Activated T-helper 1 cell treated with anti-CD3 and anti-CD28 coated beads, Interleukin-2, amount 50 U/mL, for 16 hours (primary cell): ENCODE measurements around the gene URB1.
"Not testable (repeated sequence)": the region's sequence is repeated elsewhere in the genome, so short reads cannot be mapped to it uniquely, and the experiment has no call there.

ENCODE experiments used
- DNase-seq, 2 donors: peaks; one replicate each; pipeline ENCODE4 v3.0.0-alpha.2; 2020; ENCODE audit warnings: low read depth in 1 of 2, low spot score in 1 of 2

URB1 gene

GRCh38 chr21:32322676-32323075, 70.1 kb downstream of the URB1 start:
- DNase-seq, result no peak

- no peak for DNase-seq
Observed at GRCh38 chr21:32322103-32322502, 70.7 kb downstream of the URB1 start.

GRCh38 chr21:32321480-32321879, 71.3 kb downstream of the URB1 start:
- no peak for DNase-seq

- DNase-seq, result no peak
Observed at GRCh38 chr21:32320726-32321125, 72.1 kb downstream of the URB1 start.

- no peak for DNase-seq
Observed at GRCh38 chr21:32320059-32320458, 72.8 kb downstream of the URB1 start.

- no peak for DNase-seq
Observed at GRCh38 chr21:32319012-32319411, 73.8 kb downstream of the URB1 start.

GRCh38 chr21:32317726-32318125, 75.1 kb downstream of the URB1 start:
- DNase-seq, result no peak

GRCh38 chr21:32316361-32317215, 76.2 kb downstream of the URB1 start:
- no peak for DNase-seq

- no peak for DNase-seq
Observed at GRCh38 chr21:32315511-32316281, 77.1 kb downstream of the URB1 start.

- DNase-seq, result no peak
Observed at GRCh38 chr21:32314806-32315205, 78.0 kb downstream of the URB1 start.

GRCh38 chr21:32312976-32313375, 79.8 kb downstream of the URB1 start:
- DNase-seq, result no peak

GRCh38 chr21:32312326-32312725, 80.5 kb downstream of the URB1 start:
- no peak for DNase-seq

- no peak for DNase-seq
Observed at GRCh38 chr21:32311621-32312020, 81.2 kb downstream of the URB1 start.

- not testable (repeated sequence) for DNase-seq
Observed at GRCh38 chr21:32310976-32311375, 81.8 kb downstream of the URB1 start.

GRCh38 chr21:32309906-32310460, 82.8 kb downstream of the URB1 start:
- DNase-seq, result no peak

GRCh38 chr21:32308696-32309095, 84.1 kb downstream of the URB1 start:
- no peak for DNase-seq

GRCh38 chr21:32307706-32308105, 85.1 kb downstream of the URB1 start:
- no peak for DNase-seq

GRCh38 chr21:32306021-32306780, 86.6 kb downstream of the URB1 start:
- no peak for DNase-seq

GRCh38 chr21:32304998-32305397, 87.8 kb downstream of the URB1 start:
- no peak for DNase-seq

GRCh38 chr21:32303385-32303784, 89.4 kb downstream of the URB1 start:
- DNase-seq, result no peak

- no peak for DNase-seq
Observed at GRCh38 chr21:32302560-32302959, 90.3 kb downstream of the URB1 start.
